DND-41 (cell line): ENCODE measurements around the gene IKZF5.
A peak's percentile ranks its signal among the peaks of the same experiment; 100 is the strongest.

Source experiments
- ATAC-seq: fragments of 200-7000 bp; cut with Tn5 transposase; 3 replicates; pipeline ENCODE4 v1.9.1; 2021; ENCODE audit warnings: low read depth; ENCODE audit not compliant: insufficient read depth
- DNase-seq: peaks from one replicate; pipeline ENCODE4 v3.0.0-alpha.2; 2020
- H2AFZ ChIP-seq: 2 replicates; pipeline ENCODE4 v1.6.0; 2012; ENCODE audit warnings: low read depth, low read length
- H3K27ac ChIP-seq: 2 replicates; pipeline ENCODE4 v1.5.1; 2012; ENCODE audit warnings: low read length, inconsistent platforms
- H3K27me3 ChIP-seq: fragments of 200-600 bp; sonication (generic); 2 replicates; pipeline ENCODE4 v1.6.0; 2012; ENCODE audit warnings: low read length, mild to moderate bottlenecking, inconsistent platforms; ENCODE audit not compliant: insufficient read depth, poor library complexity
- H3K36me3 ChIP-seq: 2 replicates; pipeline ENCODE4 v1.5.1; 2012; ENCODE audit warnings: low read length, inconsistent platforms; ENCODE audit not compliant: insufficient read depth
- H3K4me1 ChIP-seq: 2 replicates; pipeline ENCODE4 v1.5.1; 2012; ENCODE audit warnings: mild to moderate bottlenecking, low read length; ENCODE audit not compliant: insufficient read depth
- H3K4me2 ChIP-seq: 2 replicates; pipeline ENCODE4 v1.6.0; 2012; ENCODE audit warnings: mild to moderate bottlenecking, moderate library complexity, low read length, inconsistent platforms; ENCODE audit not compliant: insufficient read depth
- H3K4me3 ChIP-seq, 2 experiments: fragments of 200-600 bp in 1 of 2; shearing (Covaris generic) in 1 of 2; 2 replicates each; pipeline ENCODE4 v1.5.1; 2012 to 2016; ENCODE audit warnings: inconsistent platforms in 2 of 2, low read length in 2 of 2, mild to moderate bottlenecking in 2 of 2, low read depth in 1 of 2, moderate library complexity in 1 of 2
- H3K79me2 ChIP-seq: 2 replicates; pipeline ENCODE4 v1.6.0; 2012; ENCODE audit warnings: low read length, inconsistent platforms; ENCODE audit not compliant: insufficient read depth
- H3K9ac ChIP-seq: 2 replicates; pipeline ENCODE4 v1.6.0; 2012; ENCODE audit warnings: low read depth, mild to moderate bottlenecking, inconsistent platforms, low read length, moderate library complexity
- H3K9me3 ChIP-seq: 2 replicates; pipeline ENCODE4 v1.5.1; 2012; ENCODE audit warnings: low read length, moderate library complexity, mild to moderate bottlenecking, inconsistent platforms; ENCODE audit not compliant: insufficient read depth, severe bottlenecking
- H4K20me1 ChIP-seq: 2 replicates; pipeline ENCODE4 v1.6.0; 2012; ENCODE audit warnings: low read length; ENCODE audit not compliant: insufficient read depth
- CTCF ChIP-seq: IDR thresholded peaks from 2 replicates; pipeline ENCODE4 v1.5.1; 2012; ENCODE audit warnings: borderline replicate concordance, low read length, moderate library complexity, mild to moderate bottlenecking; ENCODE audit not compliant: poor library complexity, severe bottlenecking; ENCODE audit errors: extremely low read depth
- EZH2 ChIP-seq: IDR thresholded peaks from 3 replicates; pipeline ENCODE4 v1.6.1; 2012; ENCODE audit warnings: borderline replicate concordance, low read depth, mild to moderate bottlenecking, moderate library complexity, low read length, inconsistent platforms; ENCODE audit not compliant: severe bottlenecking

The IKZF5 gene

GRCh38 chr10:123009105-123009820 lies 668 bp upstream of the IKZF5 start:
- Histone ChIP-seq H3K9me3 (no peaks in the 10 kb centered on the region), H3K4me2 (peak overlapping the region; percentile 86), H3K9ac (peak overlapping the region; percentile 84), H3K4me1 (peaks cover 42% of the 10 kb centered on the region), H3K36me3 (peaks cover 7% of the 10 kb centered on the region), H3K27ac (peak overlapping the region; percentile 68), H3K79me2 (peaks cover 47% of the 10 kb centered on the region), H3K27me3 (no peaks in the 10 kb centered on the region), H4K20me1 (no peaks in the 10 kb centered on the region), H3K4me3 (peak overlapping the region; percentile 67 to 73), H2AFZ (peak overlapping the region; percentile 84)
- peak; percentile 1; the same call in 1 of the 3 replicates for ATAC-seq
- DNase-seq = peak; percentile 20
- TF ChIP-seq EZH2 (no peak), CTCF (no peak)

- no peaks in the 10 kb centered on the region for H3K27me3 ChIP-seq
- DNase-seq (peak; percentile 44), ATAC-seq (peak; percentile 35)
- peak overlapping the region; percentile 73 for H3K27ac ChIP-seq
- H3K79me2 ChIP-seq = peaks cover 61% of the 10 kb centered on the region
- H3K4me3 ChIP-seq = peak overlapping the region; percentile 50 to 73
- peaks cover 42% of the 10 kb centered on the region for H3K4me1 ChIP-seq
- peak overlapping the region; percentile 84 for H3K9ac ChIP-seq
- no peaks in the 10 kb centered on the region; the same call in 1 of the 2 replicates for H4K20me1 ChIP-seq
- H3K36me3 ChIP-seq = peaks cover 7% of the 10 kb centered on the region
- TF ChIP-seq CTCF (no peak), EZH2 (no peak)
- H3K9me3 ChIP-seq = no peaks in the 10 kb centered on the region
- H2AFZ ChIP-seq = peak overlapping the region; percentile 90
- peak overlapping the region; percentile 85 for H3K4me2 ChIP-seq
Measured at GRCh38 chr10:123007558-123008354, 839 bp downstream of the IKZF5 start.

GRCh38 chr10:123004298-123004697 lies 4.3 kb downstream of the IKZF5 start:
- Histone ChIP-seq H3K4me3 (no peak overlapping the region), H4K20me1 (peaks cover 3% of the 10 kb centered on the region; the same call in 1 of the 2 replicates), H3K27ac (no peak overlapping the region), H3K79me2 (peaks cover 95% of the 10 kb centered on the region), H3K4me1 (peaks cover 25% of the 10 kb centered on the region), H2AFZ (no peak overlapping the region), H3K4me2 (no peak overlapping the region), H3K9me3 (no peaks in the 10 kb centered on the region), H3K9ac (no peak overlapping the region), H3K27me3 (no peaks in the 10 kb centered on the region), H3K36me3 (peaks cover 7% of the 10 kb centered on the region)
- no peak for ATAC-seq
- DNase-seq = no peak
- no peak for TF ChIP-seq CTCF
- no peak for TF ChIP-seq EZH2
